HepG2 (cell line): ENCODE results near the gene METTL23. TPM values are rescaled to one million over a fixed set of nuclear protein-coding genes. Genes with fewer than 3 reads are reported as not detected.

Experiments used
- BORCS8-MEF2B ChIP-seq: sonication (generic); formaldehyde crosslinking; IDR thresholded peaks from 2 replicates; pipeline ENCODE4 v1.8.0; 2022; ENCODE audit warnings: mild to moderate bottlenecking, missing genetic modification reagents
- CCAR2 ChIP-seq: fragments of 200-400 bp; formaldehyde crosslinking; optimal IDR thresholded peaks from 2 replicates; pipeline ENCODE3; 2018; ENCODE audit warnings: low read depth, mild to moderate bottlenecking, low read length, moderate library complexity
- CENPBD1 ChIP-seq: sonication (generic); formaldehyde crosslinking; IDR thresholded peaks from 2 replicates; pipeline ENCODE4 v1.8.0; 2022; ENCODE audit warnings: missing genetic modification reagents, low read depth, mild to moderate bottlenecking, borderline replicate concordance
- EED ChIP-seq: sonication (generic); formaldehyde crosslinking; IDR thresholded peaks from 2 replicates; pipeline ENCODE4 v1.5.0; 2020; ENCODE audit warnings: mild to moderate bottlenecking, missing genetic modification reagents
- ERF ChIP-seq: IDR thresholded peaks from 2 replicates; pipeline ENCODE4 v1.6.1; 2018; ENCODE audit warnings: missing biosample characterization, missing genetic modification reagents
- HNRNPL ChIP-seq: fragments of 200-400 bp; formaldehyde crosslinking; IDR thresholded peaks from 2 replicates; pipeline ENCODE4 v1.6.1; 2017; ENCODE audit warnings: mild to moderate bottlenecking, low read depth, low read length
- HNRNPLL ChIP-seq: fragments of 200-400 bp; formaldehyde crosslinking; IDR thresholded peaks from 2 replicates; pipeline ENCODE4 v1.6.1; 2017; ENCODE audit warnings: mild to moderate bottlenecking, low read depth, low read length; ENCODE audit not compliant: poor library complexity, severe bottlenecking
- KMT2B ChIP-seq: IDR thresholded peaks from 2 replicates; pipeline ENCODE4 v1.6.1; 2016; ENCODE audit warnings: missing genetic modification reagents, missing compliant biosample characterization
- PHF21A ChIP-seq: sonication (generic); formaldehyde crosslinking; IDR thresholded peaks from 2 replicates; pipeline ENCODE4 v1.5.0; 2020; ENCODE audit warnings: mild to moderate bottlenecking, missing genetic modification reagents
- PRMT3 ChIP-seq: sonication (generic); formaldehyde crosslinking; IDR thresholded peaks from 2 replicates; pipeline ENCODE4 v1.8.1; 2022; ENCODE audit warnings: low read depth, mild to moderate bottlenecking, moderate library complexity, missing genetic modification reagents, borderline replicate concordance
- SP5 ChIP-seq: IDR thresholded peaks from 2 replicates; pipeline ENCODE4 v1.6.1; 2016; ENCODE audit warnings: low read depth, borderline replicate concordance
- TBX2 ChIP-seq: sonication (generic); formaldehyde crosslinking; IDR thresholded peaks from 2 replicates; pipeline ENCODE4 v1.5.0; 2020; ENCODE audit warnings: missing genetic modification reagents, mild to moderate bottlenecking, borderline replicate concordance
- ZNF441 ChIP-seq: sonication (generic); formaldehyde crosslinking; IDR thresholded peaks from 2 replicates; pipeline ENCODE4 v1.7.0; 2021; ENCODE audit warnings: missing genetic modification reagents, borderline replicate concordance
- ZNF513 ChIP-seq: sonication (generic); formaldehyde crosslinking; conservative IDR thresholded peaks from 2 replicates; pipeline ENCODE4 v1.5.0; 2020; ENCODE audit warnings: missing genetic modification reagents
- ZNF589 ChIP-seq: sonication (generic); formaldehyde crosslinking; conservative IDR thresholded peaks from 2 replicates; pipeline ENCODE4 v1.8.0; 2022; ENCODE audit warnings: mild to moderate bottlenecking, moderate library complexity, missing genetic modification reagents
- ZNF619 ChIP-seq: sonication (generic); formaldehyde crosslinking; IDR thresholded peaks from 2 replicates; pipeline ENCODE4 v1.4.0; 2020; ENCODE audit warnings: mild to moderate bottlenecking, missing genetic modification reagents
- ZNF672 ChIP-seq: sonication (generic); formaldehyde crosslinking; IDR thresholded peaks from 2 replicates; pipeline ENCODE4 v1.8.1; 2022; ENCODE audit warnings: missing genetic modification reagents
- ZNF737 ChIP-seq: sonication (generic); formaldehyde crosslinking; IDR thresholded peaks from 2 replicates; pipeline ENCODE4 v1.5.0; 2020; ENCODE audit warnings: missing genetic modification reagents, mild to moderate bottlenecking, borderline replicate concordance
- ZNF749 ChIP-seq: sonication (generic); formaldehyde crosslinking; IDR thresholded peaks from 2 replicates; pipeline ENCODE4 v1.8.0; 2022; ENCODE audit warnings: mild to moderate bottlenecking, missing genetic modification reagents, moderate library complexity, borderline replicate concordance
- ZSCAN22 ChIP-seq: sonication (generic); formaldehyde crosslinking; IDR thresholded peaks from 2 replicates; pipeline ENCODE4 v1.4.0; 2020; ENCODE audit warnings: mild to moderate bottlenecking, missing genetic modification reagents
- polyA plus RNA-seq, 8 experiments: library from polyadenylated mRNA; depleted of rRNA in 3 of 8; stranded (reverse) in 7 of 8; unstranded in 1 of 8; fragments of >200 nt; fragmentation: Illumina TruSeq in 4 of 8; extraction: Trizol in 4 of 8; gene quantifications; 2 replicates each; pipeline versions ENCODE4 v1.2.1 to v1.2.3, GENCODE V29; 2011 to 2016; ENCODE audit warnings: low read depth in 4 of 8, missing spikeins in 1 of 8, mixed read lengths in 1 of 8; ENCODE audit not compliant: insufficient read depth in 1 of 8
- total RNA-seq, 5 experiments: library from RNA; depleted of rRNA; stranded (reverse); fragments of >200 nt; fragmentation: Illumina TruSeq; extraction: Trizol; gene quantifications; 2 replicates each; pipeline ENCODE4 v1.2.3, GENCODE V29; 2016; ENCODE audit warnings: low read depth in 1 of 5
- TF ChIP-seq, protein P1 (sequence below): sonication (generic); formaldehyde crosslinking; IDR thresholded peaks from 2 replicates; pipeline ENCODE4 v1.4.0; 2020; ENCODE audit warnings: missing genetic modification reagents
- TF ChIP-seq, protein P2 (sequence below): IDR thresholded peaks from 2 replicates; pipeline ENCODE4 v1.6.1; 2016; ENCODE audit warnings: low read depth, control low read depth
- TF ChIP-seq, protein P3 (sequence below): sonication (generic); formaldehyde crosslinking; IDR thresholded peaks from 2 replicates; pipeline ENCODE4 v1.4.0; 2020; ENCODE audit warnings: missing genetic modification reagents

Gene METTL23
- total and polyA plus RNA-seq, 2 of the 13 experiments (the other 11 are each of a cell fraction or from before 2014, with no cell fraction given) = 39.9 to 104 TPM

DNA sequence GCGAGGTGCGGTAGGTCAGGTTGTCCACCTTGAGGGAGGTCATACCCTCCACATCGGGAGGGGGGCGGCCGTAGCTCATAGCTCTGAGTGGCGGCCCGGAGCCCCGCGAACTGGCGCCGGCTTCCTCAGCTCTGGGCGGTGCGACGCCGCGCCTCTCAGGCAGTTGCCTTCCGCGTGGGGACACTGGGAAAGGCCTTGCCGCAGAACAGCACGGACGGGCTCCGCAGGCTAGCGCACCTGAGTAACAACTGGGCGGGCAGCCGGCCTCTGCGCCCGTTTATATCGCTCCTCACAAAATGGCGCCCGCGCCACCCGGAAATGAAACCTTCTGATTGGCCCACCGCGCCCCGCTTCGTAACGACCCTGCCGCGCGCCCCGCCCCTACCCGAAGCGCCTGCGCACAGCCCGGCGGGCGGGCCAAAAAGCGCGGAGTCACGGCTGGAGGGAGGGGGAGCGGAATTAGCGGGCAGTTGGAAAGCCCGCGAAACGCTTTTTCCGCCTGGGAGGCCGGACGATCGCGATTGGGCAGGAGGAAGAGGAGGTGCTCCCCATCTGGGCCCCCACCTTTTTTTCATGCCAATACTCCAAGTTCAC is 10.5 kb downstream of the METTL23 start, which contains the start of gene SRSF2 (continued):
- TF ChIP-seq ZNF672 (CRISPR knock-in tag) (0 out of 2 replicates have a peak, but pooled peaks have one; percentile 57), ZNF619 (CRISPR knock-in tag) (no peak), TBX2 (CRISPR knock-in tag) (peak; percentile 62; the same call in 1 of the 2 replicates), ZNF513 (CRISPR knock-in tag) (peak; percentile 92; the same call in 1 of the 2 replicates), PRMT3 (CRISPR knock-in tag) (no peak; the same call in 1 of the 2 replicates), KMT2B (CRISPR knock-in tag) (peak; percentile 83), ZNF737 (CRISPR knock-in tag) (peak; percentile 92; the same call in 1 of the 2 replicates), BORCS8-MEF2B (CRISPR knock-in tag) (peak; percentile 56; the same call in 1 of the 2 replicates), ZNF589 (CRISPR knock-in tag) (peak; percentile 67), ZSCAN22 (CRISPR knock-in tag) (peak; percentile 82; the same call in 1 of the 2 replicates), CCAR2 (no peak), CENPBD1 (CRISPR knock-in tag) (0 out of 2 replicates have a peak, but pooled peaks have one; percentile 86), PHF21A (CRISPR knock-in tag) (peak; percentile 91), ZNF749 (CRISPR knock-in tag) (peak; percentile 67), ZNF441 (CRISPR knock-in tag) (peak; percentile 56; the same call in 1 of the 2 replicates), HNRNPLL (peak; percentile 99), HNRNPL (peak; percentile 87; the same call in 1 of the 2 replicates), EED (CRISPR knock-in tag) (peak; percentile 95; the same call in 1 of the 2 replicates), ERF (CRISPR knock-in tag) (peak; percentile 76), SP5 (CRISPR knock-in tag) (peak; percentile 74)
- TF ChIP-seq, protein P1, sequence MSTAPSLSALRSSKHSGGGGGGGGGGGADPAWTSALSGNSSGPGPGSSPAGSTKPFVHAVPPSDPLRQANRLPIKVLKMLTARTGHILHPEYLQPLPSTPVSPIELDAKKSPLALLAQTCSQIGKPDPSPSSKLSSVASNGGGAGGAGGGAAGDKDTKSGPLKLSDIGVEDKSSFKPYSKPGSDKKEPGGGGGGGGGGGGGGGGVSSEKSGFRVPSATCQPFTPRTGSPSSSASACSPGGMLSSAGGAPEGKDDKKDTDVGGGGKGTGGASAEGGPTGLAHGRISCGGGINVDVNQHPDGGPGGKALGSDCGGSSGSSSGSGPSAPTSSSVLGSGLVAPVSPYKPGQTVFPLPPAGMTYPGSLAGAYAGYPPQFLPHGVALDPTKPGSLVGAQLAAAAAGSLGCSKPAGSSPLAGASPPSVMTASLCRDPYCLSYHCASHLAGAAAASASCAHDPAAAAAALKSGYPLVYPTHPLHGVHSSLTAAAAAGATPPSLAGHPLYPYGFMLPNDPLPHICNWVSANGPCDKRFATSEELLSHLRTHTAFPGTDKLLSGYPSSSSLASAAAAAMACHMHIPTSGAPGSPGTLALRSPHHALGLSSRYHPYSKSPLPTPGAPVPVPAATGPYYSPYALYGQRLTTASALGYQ (CRISPR knock-in tag) = peak; percentile 95
- TF ChIP-seq, protein P2, sequence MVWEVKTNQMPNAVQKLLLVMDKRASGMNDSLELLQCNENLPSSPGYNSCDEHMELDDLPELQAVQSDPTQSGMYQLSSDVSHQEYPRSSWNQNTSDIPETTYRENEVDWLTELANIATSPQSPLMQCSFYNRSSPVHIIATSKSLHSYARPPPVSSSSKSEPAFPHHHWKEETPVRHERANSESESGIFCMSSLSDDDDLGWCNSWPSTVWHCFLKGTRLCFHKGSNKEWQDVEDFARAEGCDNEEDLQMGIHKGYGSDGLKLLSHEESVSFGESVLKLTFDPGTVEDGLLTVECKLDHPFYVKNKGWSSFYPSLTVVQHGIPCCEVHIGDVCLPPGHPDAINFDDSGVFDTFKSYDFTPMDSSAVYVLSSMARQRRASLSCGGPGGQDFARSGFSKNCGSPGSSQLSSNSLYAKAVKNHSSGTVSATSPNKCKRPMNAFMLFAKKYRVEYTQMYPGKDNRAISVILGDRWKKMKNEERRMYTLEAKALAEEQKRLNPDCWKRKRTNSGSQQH (CRISPR knock-in tag) = peak; percentile 96
- TF ChIP-seq, protein P3, sequence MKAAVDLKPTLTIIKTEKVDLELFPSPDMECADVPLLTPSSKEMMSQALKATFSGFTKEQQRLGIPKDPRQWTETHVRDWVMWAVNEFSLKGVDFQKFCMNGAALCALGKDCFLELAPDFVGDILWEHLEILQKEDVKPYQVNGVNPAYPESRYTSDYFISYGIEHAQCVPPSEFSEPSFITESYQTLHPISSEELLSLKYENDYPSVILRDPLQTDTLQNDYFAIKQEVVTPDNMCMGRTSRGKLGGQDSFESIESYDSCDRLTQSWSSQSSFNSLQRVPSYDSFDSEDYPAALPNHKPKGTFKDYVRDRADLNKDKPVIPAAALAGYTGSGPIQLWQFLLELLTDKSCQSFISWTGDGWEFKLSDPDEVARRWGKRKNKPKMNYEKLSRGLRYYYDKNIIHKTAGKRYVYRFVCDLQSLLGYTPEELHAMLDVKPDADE (CRISPR knock-in tag) = peak; percentile 95; the same call in 1 of the 2 replicates
